HTERT RPE-1 (cell line): ENCODE results near the gene FAM32A.

Experiments used
- in situ Hi-C: fragments of 300-500 bp; cut with MboI; formaldehyde crosslinking; loops from 4 replicates; pipeline ENCODE4 v1.14.3; 2020; ENCODE audit warnings: low sequenced_read_pairs

FAM32A gene

GRCh38 chr19:16185123-16185767 is at the start of gene FAM32A:
Gene FAM32A (plus strand): TSS chr19:16185410. CDS start chr19:16185443, 33 bp downstream.
- in situ Hi-C loops = no loop called here

- in situ Hi-C loops = no loop called here
Measured at GRCh38 chr19:16135430-16136127, 49.6 kb upstream of the FAM32A start.

GRCh38 chr19:16136185-16136999 is 48.8 kb upstream of the FAM32A start:
- in situ Hi-C loops = no loop called here

GRCh38 chr19:16139752-16140151 is 45.5 kb upstream of the FAM32A start:
- in situ Hi-C loops = no loop called here

- in situ Hi-C loops = no loop called here
Measured at GRCh38 chr19:16141043-16141442, 44.2 kb upstream of the FAM32A start.

- in situ Hi-C loops = no loop called here
Measured at GRCh38 chr19:16142032-16142580, 43.1 kb upstream of the FAM32A start.

GRCh38 chr19:16143399-16144215 is 41.6 kb upstream of the FAM32A start, which contains the start of gene HSH2D:
Gene HSH2D (plus strand): TSS chr19:16143685. CDS start chr19:16148751, 5,066 bp downstream.
- in situ Hi-C loops = no loop called here

- in situ Hi-C loops = no loop called here
Measured at GRCh38 chr19:16144216-16144581, 41.0 kb upstream of the FAM32A start.

GRCh38 chr19:16146112-16146511 is 39.1 kb upstream of the FAM32A start:
- in situ Hi-C loops = no loop called here

GRCh38 chr19:16148443-16149229 is 36.6 kb upstream of the FAM32A start:
- in situ Hi-C loops = no loop called here

- in situ Hi-C loops = no loop called here
Measured at GRCh38 chr19:16153582-16154336, 31.5 kb upstream of the FAM32A start.

- in situ Hi-C loops = no loop called here
Measured at GRCh38 chr19:16154557-16154956, 30.7 kb upstream of the FAM32A start.

GRCh38 chr19:16155128-16155527 is 30.1 kb upstream of the FAM32A start:
- in situ Hi-C loops = no loop called here

GRCh38 chr19:16156904-16157303 is 28.3 kb upstream of the FAM32A start:
- in situ Hi-C loops = no loop called here

GRCh38 chr19:16157601-16158000 is 27.6 kb upstream of the FAM32A start:
- in situ Hi-C loops = no loop called here

GRCh38 chr19:16159655-16160054 is 25.6 kb upstream of the FAM32A start:
- in situ Hi-C loops = no loop called here

GRCh38 chr19:16160445-16160942 is 24.7 kb upstream of the FAM32A start:
- in situ Hi-C loops = no loop called here

- in situ Hi-C loops = no loop called here
Measured at GRCh38 chr19:16160943-16161560, 24.2 kb upstream of the FAM32A start.
